Activated T-cell treated with anti-CD3 and anti-CD28 coated beads for 48 hours (primary cell): Measurements from ENCODE around the gene NDNF.

Source experiments
- DNase-seq: peaks from one replicate; pipeline ENCODE4 v3.0.0-alpha.2; 2020; ENCODE audit warnings: low read depth

NDNF gene

DNA sequence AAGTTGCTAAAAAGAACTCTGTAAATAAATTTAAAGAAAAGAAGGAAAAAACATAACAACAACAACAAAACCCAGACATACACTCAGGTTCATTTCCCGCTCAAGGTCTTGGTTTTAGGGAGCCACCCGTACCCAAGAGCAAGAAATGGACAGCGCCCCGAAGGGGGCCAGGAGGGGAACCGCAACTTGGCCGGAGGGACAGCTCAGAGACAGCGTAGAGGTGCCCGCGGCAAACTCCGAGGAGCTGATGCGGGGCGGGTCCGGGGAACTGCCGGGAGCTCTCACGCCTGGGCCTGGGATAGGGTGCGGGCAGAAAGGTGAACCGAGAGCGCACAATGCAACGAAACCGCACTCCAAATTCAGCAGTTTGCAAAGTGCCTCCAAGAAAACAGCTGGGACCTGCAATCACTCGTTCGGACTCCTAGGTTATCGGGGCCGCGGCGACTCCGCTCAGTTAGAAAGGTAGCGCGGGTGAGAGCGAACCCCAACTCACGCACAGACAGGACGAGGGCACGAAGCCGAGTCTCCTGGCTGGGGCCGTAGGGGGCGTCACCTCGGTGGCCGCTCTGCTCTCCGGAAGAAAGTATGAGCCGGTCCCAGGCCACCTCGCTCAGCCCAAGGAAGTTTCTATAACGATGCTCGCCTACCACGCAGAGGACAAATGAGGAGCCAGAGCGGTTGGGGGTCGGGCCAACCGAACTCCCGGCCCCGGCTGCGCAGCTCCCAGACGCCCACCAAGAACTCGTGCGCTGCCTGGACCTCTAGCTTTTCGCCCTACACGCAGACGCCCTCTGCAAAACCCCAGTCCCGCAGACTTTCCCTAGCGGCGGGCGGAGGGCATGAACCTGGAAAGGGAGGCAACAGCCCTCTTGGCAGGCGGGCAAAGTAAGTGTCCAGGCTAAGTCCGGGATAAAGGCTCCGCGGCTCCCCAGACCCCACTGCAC lies 1.4 kb downstream of the NDNF start:
- DNase-seq = peak; percentile 12

DNA sequence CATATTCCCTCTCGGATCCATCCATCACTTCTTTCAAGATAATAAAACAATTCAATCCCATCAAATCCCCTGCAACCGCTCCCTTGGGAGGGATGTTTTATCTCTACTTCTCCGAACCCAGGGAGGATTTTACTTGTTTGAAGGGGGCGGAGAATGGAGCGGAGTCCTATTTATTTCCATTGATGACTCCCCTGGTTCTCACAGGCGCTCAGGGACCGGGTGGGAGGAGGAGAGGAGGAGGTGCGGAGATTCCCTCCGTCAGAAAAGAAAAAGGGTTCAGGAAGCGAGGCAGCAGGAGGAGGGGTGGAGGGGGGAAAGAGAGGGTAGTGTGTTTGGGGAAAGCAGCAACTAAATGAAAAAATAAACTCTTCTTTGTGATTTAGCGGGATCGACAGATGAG lies 2.1 kb downstream of the NDNF start:
- DNase-seq = no peak

DNA sequence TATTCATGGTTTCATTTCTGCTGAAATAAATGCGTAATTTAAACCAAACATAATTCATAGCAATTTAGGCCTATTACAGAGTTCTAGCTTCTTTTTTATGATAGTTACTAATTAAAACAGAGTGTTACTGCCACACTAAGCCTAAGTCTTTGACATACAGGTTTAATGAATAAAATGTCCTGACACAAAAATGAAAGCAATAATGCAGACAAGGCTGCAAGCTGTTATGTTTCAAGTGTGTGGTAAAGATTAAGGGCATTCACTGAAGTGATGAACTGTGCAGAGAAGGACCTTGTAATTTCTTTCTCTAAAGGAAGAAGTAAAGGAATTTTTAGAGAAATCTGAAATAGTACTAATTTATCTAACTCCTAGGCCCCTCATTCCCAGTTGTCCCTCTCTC lies 2.9 kb downstream of the NDNF start:
- no peak for DNase-seq

DNA sequence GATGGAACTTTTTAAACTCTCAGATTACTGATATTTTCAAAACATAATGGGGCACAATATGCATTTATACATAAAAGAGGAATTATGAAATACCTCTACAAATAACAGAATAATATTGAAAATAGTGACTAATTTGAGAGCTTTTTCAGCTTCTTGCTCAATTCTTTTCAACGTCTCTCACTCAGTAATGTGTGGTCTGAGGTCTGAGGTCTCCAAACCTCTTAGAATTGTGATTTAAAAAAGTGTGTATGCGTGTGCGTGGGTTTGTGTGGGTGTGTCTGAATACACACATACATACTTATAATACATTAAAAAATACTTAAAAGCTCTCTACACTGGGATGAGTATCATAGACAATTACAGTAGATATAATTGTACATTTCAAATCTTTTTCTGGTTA lies 7.9 kb downstream of the NDNF start:
- DNase-seq = no peak

DNA sequence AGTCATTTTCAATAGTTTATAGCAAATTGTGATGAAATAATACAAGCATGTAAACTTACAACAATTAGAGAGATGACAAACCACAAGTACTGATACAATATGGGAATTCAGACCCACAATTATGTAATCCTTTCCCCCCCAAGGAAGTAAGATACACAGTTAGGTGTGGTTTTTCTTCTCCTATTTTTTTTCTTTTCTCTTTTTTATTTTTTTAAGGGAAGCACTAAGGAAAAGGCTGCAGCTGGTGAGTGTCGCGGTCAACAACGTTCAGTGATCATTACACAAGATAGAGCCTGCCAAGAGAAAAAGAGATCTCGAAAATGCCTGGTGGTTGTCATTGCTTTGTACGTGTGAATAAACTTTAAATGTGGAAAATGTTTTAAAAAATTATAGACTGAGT lies 9.8 kb downstream of the NDNF start:
- no peak for DNase-seq

DNA sequence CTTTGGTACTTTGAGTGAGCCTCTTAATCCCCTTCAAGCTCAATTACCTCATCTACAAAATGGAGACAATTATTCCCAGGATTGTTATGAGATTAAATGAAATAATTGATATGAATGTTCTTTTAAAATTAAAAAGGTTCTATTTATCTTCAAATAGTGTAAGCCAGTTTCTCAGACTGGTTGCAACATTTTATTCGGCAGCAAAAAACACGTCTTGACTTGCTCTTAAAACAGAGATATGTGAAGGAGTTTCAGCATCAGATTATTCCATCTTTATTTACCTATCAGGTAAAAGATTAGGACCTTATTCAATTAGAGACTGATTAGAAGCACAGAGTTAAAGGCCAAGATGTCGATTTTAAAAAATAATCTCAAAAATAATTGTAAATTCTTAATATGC lies 10.5 kb downstream of the NDNF start:
- DNase-seq = no peak

DNA sequence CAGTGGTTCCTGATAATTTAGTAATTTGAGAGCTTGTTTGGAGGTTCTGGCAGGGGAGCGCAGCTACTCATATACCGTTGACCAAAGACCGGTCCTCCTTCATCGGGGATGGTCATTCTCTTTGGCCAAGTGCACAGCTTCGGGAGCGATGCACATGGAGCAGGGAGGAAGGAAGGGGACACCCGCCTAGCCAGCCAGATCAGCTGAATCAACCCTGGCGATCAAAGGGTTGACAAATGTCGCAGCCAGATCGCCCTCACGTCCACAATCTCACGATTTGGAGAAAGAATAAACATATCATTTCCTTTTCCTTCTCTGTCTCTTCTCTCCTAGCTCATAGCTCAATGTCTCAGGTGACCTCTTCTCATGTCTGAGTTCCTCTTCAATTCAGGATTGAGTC lies 11.1 kb downstream of the NDNF start:
- DNase-seq = no peak

DNA sequence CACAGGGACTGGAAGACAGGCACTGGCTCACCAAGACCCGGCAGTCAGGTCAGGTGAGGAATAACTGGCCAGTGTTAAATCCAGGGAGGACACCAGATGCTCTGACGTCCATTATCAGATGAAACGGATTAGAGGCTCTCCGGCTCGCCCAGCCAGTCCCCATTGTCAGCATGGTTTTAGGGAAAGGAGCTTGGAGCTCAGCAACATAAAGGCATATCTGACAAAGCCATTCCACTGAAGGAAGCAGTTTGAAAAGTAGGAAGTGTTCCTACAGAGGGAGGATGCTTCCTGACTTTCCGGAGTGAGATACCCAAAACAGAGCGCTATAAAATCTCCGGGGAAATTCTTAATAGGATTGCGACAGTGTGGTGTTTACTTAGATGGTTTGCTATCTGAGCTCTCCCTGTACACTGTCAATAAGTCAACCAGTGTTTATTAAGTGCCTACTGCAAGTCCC lies 14.8 kb downstream of the NDNF start:
- DNase-seq = no peak

DNA sequence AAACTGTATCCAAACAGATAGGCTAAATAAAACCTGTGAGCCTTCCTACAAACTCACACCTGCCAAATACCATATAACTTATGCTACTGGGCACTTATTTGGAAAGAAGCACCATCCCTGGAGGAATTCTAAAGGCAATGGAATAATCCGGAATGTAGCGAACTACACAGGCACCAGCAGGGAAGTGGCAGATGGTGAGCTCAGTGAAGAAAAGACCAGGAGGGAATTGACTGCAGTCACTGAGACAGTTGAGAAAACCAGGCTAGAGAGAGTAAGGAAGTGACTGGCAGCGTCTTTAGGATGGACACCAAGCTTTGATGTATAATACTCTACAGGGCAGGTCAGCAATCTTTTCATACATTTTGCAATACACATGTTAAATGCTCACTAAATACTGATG lies 16.3 kb downstream of the NDNF start:
- no peak for DNase-seq

DNA sequence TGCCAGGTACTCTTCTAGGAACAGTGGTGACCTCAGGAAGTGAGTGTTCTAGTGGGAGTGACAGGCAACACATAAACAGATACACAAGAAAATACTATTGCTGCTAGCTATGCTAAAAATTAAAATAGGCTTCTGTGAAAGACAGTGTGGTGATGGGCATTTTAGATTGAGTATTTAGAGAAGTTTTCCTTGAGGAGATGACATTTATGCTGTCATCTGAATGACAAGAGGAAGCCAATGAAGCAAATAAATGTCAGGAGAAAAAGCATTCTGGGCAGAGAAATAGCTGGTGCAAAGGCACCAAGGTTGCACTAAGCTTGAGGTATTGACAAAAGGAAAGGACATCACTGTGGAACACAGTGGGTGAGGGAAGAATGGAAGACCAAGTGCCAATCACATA lies 18.0 kb downstream of the NDNF start:
- DNase-seq = no peak

DNA sequence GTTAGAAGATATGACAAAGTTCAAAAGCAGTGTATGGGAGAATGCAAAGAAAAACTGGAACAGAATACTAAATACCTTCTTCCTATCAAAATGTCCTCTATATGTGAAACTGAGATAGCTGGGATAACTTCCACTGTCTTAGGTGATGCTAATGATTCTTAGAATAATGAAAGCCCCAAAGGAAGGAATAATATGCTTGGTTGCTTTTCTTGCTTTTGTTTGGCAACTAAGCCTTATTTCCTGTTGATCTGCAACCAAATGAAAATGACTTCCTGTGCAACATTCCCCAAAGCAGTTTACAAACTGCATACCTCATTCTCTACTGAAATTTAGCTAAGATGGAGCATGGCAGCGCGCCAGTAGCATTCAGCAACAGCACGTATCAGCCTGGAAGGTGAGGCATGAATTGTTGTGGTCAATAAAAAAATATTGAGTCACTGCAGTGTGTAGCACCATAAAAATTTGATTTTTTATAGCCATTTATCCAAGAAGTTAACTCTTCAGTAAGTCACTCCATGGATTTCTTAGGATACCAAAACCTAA lies 18.7 kb downstream of the NDNF start:
- no peak for DNase-seq

DNA sequence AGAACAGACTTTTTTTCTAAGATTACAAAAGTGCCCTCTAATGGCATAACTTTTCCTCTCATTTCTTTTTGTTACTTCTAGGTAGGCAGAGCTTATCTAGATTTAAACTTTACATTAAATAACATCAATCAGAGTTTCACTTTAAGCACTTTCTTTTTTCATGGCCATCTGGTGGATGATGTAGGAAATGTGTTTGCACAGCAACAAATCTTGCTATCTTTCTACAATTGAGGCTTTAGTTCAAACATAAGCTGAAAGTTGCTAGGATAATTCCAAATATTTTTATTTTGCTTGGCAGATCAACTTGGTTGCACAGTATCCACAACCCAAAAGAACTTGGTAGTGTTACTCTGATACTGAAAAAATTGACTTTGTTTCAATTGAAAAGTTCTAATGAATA lies 22.0 kb downstream of the NDNF start:
- no peak for DNase-seq

DNA sequence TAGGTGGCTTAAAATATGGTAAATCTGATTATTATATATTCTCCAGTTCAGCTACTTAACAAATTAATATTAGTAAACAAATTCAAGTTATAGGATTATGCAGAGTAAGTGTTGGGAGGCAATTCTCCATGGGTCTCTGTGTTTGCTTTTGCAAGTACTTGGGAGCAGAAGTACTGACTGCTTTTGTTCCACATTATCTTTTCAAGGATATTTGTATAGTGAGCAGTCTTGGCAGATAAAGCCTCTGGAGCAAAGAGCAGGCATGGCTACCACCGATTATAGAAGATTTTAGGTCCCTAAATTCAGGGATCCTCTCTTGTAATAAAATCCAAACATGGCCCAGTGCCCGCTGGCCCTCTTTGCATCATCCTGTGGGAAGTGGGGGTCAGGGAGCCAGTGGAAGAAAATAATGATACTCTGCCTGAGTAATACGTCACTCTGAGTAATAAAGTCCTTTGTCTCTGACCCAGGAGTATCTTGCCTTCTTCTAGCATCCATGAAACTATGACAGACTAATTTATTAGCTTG lies 23.2 kb downstream of the NDNF start:
- no peak for DNase-seq

DNA sequence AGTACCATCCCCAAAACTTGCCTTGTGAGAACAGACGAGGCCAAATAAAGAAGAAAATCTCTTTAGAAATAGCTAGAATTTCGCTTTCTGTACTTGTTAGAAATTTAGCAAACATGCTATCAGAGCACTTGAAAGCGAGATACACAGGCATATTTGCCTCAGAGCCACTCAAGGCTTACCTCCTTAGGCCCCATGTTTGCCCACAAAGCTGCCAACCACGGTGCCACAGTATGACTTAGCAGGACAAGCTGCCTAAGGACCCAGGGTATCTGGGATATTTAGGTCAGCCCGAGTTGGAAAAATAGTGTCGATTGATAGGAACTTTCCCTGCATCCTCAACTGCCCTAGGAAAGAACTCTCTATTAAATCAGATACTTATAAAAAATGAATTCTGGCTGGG lies 24.2 kb downstream of the NDNF start:
- no peak for DNase-seq

DNA sequence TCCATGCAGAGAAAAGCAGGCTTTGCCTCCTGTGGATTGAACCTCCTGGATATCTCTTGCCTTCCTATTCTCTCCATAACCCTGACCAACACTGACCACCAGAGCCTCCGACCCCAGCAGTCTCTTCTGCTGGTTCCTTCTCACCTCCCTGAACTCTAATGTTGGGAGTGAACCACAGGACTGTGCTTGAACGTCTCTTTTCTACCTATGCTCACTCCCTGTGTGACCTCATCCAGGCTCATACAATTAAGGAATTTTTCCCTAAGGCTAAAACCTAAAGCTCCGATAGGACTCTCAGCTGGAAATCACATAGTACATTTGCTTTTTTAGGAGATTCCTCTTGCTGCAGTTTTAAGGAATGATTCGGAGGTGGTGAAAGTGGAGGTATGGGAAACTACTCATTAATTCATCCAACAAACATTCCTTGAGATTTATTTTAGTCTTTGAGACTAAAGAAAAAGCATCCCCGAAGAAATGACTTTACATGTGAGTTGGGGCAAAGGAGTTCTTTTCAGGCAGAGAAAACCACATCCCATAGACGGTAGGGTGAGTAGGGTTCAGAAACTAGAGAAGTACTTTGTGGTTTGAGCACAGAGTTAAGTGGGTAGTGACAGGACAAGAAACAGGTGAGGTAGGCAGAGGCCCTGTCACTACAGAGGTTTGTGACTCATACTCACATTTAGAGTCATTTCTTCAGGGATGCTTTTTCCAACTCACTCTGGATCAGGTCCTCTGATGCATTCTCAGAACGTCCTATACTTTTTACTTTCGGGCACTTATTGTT lies 30.8 kb downstream of the NDNF start:
- no peak for DNase-seq

DNA sequence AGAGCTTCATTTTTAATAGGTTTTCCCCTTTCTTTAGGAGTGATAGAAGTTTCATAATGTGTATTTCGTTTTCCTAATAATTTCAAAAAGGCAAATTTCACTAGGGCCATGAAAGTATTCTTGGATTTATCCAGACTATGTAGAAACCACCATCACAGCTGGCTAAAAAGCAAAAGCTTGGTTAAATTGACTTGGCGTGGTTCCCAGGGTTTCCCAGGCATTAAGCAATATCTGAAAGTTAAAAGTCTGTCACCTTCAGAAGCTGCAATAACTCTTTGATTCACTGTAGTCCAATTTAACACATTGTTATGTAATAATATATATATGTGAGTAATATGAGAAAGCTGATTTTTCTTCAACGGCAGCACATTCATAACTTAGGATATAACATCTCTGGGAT lies 38.3 kb downstream of the NDNF start:
- no peak for DNase-seq

DNA sequence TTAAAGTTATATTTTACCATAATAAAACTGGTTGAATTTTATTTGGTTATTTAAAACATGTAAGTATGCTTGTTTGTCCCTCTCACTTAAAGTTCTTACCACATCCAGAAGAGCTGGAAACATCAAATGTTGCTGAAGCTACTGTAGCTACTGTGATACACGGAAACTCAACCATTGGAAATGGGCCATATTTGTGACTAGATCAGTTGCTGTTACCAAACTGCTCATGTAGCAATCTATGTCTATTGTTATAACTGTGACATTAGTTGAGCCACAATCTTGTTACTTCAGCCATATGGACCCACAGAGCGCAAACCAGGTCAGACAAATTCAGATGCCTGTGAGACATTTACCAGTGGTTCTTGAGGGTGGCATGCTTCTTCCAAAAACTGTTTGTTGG lies 41.6 kb downstream of the NDNF start:
- no peak for DNase-seq

DNA sequence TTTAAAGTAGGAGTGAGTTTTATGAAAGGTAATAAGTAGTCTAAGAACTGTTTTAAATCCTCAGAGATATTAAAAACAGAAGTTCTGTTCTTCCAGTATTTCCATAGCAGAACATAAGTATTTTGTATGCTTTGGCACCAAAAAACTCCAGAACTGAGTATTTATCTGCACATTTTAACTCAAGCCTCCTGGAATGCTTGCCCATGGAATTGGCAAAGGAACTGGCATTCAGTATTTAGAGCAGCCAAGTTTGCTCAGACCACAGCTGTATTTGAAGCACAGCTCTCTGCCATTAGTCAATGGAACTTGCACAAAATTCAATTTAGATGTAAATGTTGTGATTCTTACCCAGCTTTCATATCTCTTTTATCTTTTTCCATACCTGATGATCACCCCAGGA lies 42.2 kb downstream of the NDNF start:
- no peak for DNase-seq

DNA sequence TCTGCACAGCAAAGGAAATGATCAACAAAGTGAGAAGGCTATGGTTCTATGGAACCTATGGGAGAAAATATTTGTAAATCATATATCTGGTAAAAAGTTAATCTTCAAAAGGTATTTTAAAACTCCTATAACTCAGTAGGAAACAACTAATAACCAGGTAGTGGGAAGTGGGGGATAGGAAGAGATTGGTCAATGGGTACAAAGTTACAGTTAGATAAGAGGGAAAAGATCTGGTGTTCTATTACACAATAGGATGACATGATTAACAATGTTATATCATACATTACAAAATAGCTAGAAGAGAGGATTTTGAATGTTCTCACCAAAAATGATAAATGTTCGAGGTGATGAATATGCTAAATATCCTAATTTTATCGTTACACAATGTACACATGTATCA lies 46.3 kb downstream of the NDNF start:
- DNase-seq = no peak

DNA sequence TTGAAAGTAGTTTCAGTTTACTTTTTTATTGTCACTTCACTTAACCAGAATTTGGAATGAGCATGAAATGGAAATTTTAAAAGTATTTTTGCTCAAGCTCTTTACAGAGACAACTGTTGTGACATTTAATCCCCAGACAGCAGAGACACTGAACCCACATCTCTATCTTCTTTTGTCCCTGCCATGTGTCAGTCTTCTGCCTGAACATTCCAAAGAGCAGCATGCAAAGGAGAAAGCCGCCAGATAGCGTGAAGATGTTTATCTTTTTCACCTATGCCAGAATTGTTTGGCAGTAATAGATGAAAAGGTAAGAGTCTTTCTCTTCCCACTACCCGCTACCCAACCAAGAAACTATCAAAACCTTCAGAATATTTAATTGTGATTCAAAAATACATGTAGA lies 46.8 kb downstream of the NDNF start:
- DNase-seq = no peak

DNA sequence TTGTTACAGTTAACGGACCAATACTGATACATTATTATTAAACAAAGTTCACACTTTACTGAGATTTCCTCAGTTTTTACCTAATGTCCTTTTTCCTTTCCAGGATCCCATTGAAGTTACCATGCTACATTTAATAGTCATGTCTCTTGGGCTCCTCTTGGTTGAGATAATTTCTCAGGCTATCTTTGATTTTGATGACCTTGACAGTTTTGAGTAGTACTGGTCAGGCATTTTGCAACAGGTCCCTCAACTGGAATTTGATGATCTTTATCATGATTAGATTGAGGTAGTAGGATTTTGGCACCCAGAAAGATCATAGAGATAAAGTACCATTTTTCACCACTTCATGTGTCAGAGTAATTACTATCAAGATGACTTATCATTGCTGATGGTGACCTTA lies 53.8 kb downstream of the NDNF start:
- DNase-seq = no peak

DNA sequence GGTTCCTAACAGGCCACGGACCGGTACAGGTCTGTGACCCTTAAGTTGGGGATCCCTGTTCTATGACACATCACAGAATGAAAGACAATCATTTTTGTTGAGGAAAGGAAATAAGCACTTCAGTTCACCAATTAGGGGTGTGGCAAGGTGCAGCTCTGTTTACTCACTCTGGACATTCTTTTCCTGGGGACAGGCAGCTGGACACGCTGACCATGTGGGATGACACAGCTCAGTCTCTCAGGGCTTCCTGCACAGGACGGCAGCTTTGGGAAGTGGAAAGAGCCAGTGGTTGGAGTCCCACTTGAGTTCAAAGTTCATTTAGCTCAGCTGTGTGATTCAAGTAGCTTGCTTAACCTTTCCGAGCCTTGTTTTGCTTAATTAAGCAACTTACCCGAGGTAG lies 55.7 kb downstream of the NDNF start:
- DNase-seq = no peak

DNA sequence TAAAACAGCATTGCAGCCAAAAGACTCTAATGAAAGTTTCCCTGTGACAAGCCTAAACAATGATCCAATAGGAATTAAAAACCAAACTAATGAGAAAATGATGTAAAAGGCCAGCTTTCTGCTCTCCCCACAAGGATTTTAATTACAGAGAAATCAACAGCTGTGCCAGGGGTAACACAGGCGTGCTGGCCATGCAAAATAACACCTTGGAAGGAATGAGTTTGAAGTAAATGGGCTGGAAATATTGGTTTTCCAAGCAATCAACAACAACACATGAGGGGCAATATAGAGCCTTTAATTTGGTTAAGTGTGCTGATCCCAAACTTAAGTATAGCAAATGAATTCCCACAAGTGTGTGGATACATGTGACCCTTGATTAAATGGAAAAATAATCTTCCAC lies 56.9 kb downstream of the NDNF start:
- DNase-seq = no peak
